OCI-LY3 (cell line): ENCODE results near the gene EXOSC3.

Experiments
- CTCF ChIP-seq: fragments of 200-600, 300-600 bp; sonication (generic); IDR thresholded peaks from 2 replicates; pipeline ENCODE4 v1.5.1; 2014; ENCODE audit warnings: antibody characterized with exemption, low read length, low read depth
- EZH2phosphoT487 ChIP-seq: fragments of 200-600 bp; shearing (Covaris generic); IDR thresholded peaks from 2 replicates; pipeline ENCODE4 v1.6.1; 2018; ENCODE audit warnings: antibody characterized with exemption, mixed run types, low read depth

GRCh38 chr9:37811906-37812476 lies 27.1 kb upstream of the EXOSC3 start:
- TF ChIP-seq EZH2phosphoT487, result no peak
- no peak for TF ChIP-seq CTCF
